ENCODE data around the gene ITPR2.

DNA sequence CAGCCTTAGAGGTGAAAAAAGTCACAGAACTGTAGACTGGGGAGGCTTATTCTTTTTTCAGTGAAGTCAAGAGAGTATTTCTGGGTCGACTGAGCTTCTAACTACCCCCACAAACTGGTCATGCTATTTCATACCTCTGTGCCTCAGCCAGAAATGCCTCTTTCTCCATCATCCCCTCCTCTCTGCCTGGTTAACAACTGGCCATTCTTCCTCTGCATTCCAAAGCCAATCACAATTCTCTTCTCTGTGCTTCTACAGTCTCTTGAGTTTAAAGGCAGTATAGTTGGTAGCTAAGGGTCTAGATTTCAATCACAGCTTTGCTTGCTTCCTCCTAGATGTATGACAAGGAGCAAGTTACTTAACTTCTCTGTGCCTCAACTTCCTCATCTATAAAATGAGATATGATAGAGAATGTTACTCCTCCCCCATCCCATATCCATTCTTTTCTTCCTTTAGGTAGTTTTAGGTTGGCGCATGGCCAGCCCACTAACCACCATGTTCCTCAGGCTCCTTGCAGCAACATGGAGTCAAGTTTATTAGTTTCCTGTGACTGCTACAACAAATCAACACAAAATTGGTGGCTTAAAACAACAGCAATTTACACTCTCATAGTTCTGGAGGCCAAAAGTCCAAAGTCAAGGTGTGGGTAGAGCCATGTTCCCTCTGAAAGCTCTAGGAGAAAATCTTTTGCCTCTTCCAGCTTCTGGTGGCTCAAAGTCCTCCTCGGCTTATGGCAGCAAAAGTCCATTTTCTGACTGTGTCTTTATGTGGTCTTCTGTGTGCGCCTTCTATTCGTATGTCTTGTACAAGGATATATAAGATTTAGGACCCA is 62.5 kb downstream of the ITPR2 start:
- no peak for TF ChIP-seq REXO4 (CRISPR knock-in tag; IDR thresholded peaks at IDR 0.05; ENCODE audit: borderline replicate concordance)
- no peak for TF ChIP-seq SMAD3 (CRISPR knock-in tag; IDR thresholded peaks at IDR 0.05)
- TF ChIP-seq, protein P1, sequence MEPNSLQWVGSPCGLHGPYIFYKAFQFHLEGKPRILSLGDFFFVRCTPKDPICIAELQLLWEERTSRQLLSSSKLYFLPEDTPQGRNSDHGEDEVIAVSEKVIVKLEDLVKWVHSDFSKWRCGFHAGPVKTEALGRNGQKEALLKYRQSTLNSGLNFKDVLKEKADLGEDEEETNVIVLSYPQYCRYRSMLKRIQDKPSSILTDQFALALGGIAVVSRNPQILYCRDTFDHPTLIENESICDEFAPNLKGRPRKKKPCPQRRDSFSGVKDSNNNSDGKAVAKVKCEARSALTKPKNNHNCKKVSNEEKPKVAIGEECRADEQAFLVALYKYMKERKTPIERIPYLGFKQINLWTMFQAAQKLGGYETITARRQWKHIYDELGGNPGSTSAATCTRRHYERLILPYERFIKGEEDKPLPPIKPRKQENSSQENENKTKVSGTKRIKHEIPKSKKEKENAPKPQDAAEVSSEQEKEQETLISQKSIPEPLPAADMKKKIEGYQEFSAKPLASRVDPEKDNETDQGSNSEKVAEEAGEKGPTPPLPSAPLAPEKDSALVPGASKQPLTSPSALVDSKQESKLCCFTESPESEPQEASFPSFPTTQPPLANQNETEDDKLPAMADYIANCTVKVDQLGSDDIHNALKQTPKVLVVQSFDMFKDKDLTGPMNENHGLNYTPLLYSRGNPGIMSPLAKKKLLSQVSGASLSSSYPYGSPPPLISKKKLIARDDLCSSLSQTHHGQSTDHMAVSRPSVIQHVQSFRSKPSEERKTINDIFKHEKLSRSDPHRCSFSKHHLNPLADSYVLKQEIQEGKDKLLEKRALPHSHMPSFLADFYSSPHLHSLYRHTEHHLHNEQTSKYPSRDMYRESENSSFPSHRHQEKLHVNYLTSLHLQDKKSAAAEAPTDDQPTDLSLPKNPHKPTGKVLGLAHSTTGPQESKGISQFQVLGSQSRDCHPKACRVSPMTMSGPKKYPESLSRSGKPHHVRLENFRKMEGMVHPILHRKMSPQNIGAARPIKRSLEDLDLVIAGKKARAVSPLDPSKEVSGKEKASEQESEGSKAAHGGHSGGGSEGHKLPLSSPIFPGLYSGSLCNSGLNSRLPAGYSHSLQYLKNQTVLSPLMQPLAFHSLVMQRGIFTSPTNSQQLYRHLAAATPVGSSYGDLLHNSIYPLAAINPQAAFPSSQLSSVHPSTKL (CRISPR knock-in tag; IDR thresholded peaks at IDR 0.05): no peak; the same call in 1 of the 2 replicates
- no peak for TF ChIP-seq SUZ12 (IDR thresholded peaks at IDR 0.05; ENCODE audit: low read depth, low read length)
- TF ChIP-seq ZBTB43 (CRISPR knock-in tag; conservative IDR thresholded peaks at IDR 0.05): no peak
- no peak for TF ChIP-seq KLF6 (CRISPR knock-in tag; IDR thresholded peaks at IDR 0.05)
- no peak for TF ChIP-seq BCL3 (CRISPR knock-in tag; IDR thresholded peaks at IDR 0.05)
- TF ChIP-seq ZNF510 (CRISPR knock-in tag; IDR thresholded peaks at IDR 0.05; ENCODE audit: low read depth): no peak
- TF ChIP-seq KLF13 (CRISPR knock-in tag; IDR thresholded peaks at IDR 0.05): no peak
- no peak for TF ChIP-seq ZNF747 (CRISPR knock-in tag; IDR thresholded peaks at IDR 0.05; ENCODE audit: borderline replicate concordance)
- no peak for TF ChIP-seq NRL (CRISPR knock-in tag; IDR thresholded peaks at IDR 0.05; ENCODE audit: borderline replicate concordance)
- TF ChIP-seq ZNF562 (CRISPR knock-in tag; IDR thresholded peaks at IDR 0.05; ENCODE audit: borderline replicate concordance): no peak
- TF ChIP-seq TBL1XR1 (IDR thresholded peaks at IDR 0.05; ENCODE audit: borderline replicate concordance, low read length, partially characterized antibody): no peak
